Measurements from ENCODE around the gene BMX. TPM values are rescaled to one million over a fixed set of nuclear protein-coding genes. Genes with fewer than 3 reads are reported as not detected.
A peak's percentile ranks its signal among the peaks of the same experiment; 100 is the strongest.

BMX gene
- 0.05 and 0.41 TPM in 2 replicates for polyA plus RNA-seq (2014; cell fraction: cytosol; rRNA removed)
- 0.12 and 0.36 TPM in 2 replicates for polyA plus RNA-seq (2014; cell fraction: nucleus; rRNA removed)

DNA sequence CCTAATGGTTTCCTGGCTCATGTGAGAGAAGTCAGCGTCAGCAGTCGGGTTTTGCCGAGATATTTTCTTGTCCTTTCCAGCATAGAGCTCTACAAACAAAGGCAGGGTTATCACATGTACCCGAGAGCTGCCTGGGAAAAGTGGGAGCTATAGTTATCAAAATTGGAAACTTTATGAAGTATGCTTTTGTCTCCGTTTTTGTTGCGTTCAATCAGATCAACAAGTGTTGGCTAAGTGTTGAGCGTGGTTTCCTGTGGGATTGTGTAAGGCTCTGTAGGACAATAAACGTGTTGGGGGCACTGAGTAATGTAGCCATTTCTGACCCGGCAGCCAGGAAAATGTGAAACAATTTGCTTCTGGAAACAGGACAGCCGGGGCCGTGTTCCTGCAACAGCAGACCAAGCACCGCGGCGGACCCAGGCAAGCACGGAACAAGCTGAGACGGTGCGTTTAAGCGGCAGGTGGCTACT, at the start of gene BMX:
Gene BMX (plus strand): TSS at position 311 of the 470 bp plus-strand sequence. CDS start 7,547 bp downstream, outside the sequence.
- no peak for DNase-seq (ENCODE audit: low spot score)

DNA sequence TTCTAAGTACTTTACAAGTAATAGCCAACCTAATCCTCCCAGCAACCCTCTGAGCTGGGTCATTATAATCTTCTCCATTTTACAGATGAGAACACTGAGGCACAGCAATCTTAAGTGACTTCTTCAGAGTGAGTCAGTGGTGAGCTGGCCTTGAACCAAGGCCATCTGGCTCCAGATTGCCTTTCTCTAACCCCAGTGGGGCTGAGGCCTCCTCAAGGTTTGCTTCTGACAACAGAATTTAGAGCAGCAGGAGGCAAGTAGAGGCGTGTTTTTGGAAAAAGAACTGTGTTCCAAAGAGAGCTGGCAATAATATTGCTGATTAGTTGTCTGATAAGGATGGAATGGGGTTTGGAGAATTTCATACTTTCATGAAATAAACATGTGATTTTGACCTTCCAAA, 48.7 kb upstream of the BMX start:
- no peak for DNase-seq (ENCODE audit: low spot score)

DNA sequence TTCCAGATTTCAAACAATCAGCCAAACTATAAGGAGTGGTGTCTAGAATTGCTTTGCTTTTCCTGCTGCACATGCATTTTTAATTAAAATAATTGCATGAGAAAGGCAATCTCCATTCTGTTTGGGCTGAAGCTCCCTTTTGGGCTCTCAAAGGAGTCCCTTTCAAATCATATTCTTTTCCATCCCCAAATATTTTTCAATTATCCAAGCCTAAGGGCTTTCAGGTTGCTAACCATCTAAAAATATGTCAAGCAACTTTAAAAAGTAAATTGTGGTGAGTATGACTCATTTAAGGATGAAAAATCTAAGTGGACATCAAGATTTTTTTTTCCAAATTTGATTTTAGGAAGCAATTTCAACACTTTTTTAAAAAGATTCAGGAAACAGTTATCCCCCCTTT, 35.9 kb upstream of the BMX start:
- DNase-seq (ENCODE audit: low spot score): no peak

DNA sequence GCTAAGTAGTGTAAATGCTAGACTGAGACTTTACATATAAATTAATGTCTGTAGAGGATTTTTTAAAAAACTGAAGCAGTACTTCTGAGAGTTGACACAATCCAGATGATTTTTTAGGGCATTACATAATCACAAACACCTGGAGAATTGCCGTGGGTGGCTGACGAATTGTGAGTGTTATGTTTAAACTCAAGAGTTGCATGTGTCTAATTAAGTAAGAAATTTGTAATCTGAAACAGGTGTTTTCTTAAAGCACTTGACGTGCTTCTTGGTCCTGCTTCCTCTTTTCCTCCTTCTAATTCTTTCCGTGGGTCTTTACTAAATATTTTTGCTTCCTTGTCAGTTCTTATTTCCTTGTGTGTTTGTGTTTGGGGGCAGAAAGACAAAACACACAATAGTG, 35.3 kb upstream of the BMX start:
- DNase-seq (ENCODE audit: low spot score): peak; percentile 88

DNA sequence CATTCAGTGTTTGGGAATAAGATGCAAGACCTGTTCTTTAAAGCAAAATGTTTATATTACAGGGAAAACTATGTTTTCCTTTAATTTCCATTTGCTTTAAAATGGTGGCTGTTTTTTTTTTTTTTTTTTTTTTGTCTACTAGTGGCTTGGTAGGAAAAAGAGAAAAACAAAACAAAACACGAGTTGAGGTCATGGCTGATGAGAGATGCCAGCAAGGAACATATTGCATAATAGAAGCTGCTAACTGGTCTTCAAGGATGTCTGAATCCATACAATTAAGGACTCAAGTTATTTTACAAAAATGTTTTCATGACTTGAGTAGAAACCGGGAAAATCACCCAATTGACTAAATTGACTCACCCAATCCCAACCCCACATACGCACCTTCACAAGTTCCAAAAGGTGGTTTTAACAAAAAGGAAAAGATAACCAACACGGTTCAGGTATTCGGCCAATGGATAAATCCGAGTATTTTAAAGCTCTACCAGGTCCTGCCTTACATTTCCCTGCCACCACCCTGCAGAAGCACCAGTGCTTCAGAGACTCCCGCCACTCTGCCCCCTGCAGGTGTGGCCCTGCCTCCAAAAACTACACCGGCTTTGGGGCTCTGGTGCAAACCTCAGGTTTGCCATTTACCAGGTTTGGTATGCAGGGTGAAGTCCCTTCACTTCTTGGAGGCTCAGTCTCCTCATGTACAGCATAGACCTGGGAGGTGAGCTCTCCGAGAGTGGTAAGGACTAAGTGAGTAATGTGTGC, 34.5 kb upstream of the BMX start:
- DNase-seq (ENCODE audit: low spot score): no peak

DNA sequence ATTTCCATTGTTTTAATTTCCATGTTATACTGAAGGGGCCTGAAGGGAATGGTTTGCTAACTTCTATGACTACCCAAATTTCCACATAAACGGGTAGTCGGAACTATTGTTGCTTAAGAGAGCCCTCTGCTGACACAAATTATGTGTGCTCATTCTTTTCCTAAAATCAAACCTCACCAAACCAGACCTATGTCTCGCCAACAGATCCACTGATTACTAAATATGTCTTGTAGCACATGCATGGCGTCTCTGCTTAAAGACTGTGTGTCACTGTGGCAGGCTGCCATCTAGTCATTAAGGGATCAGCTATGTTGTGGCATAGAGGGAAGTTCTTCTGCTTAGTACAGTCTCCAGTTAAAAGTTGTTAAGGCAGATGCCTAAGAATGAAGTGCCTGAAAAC, 32.6 kb upstream of the BMX start:
- DNase-seq (ENCODE audit: low spot score): peak; percentile 69

DNA sequence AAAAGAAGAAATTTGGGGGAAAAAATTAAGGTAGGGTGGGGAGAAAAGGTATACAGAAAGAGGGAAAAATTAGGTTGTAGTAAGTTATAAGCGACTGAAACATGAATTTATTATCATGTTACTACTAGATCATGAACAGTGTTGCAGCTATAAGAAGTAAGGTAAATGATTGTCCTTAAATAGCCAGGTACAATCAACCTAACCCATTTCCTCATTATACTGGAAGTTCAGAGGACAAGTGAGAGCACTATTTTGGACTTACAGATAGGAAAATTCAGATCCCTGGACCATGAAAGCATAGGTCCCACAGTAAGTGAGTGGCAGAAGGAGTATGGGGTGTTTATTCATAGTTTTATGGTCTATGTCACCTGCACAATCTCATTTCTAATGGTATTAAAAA, 31.0 kb upstream of the BMX start:
- DNase-seq (ENCODE audit: low spot score): no peak

DNA sequence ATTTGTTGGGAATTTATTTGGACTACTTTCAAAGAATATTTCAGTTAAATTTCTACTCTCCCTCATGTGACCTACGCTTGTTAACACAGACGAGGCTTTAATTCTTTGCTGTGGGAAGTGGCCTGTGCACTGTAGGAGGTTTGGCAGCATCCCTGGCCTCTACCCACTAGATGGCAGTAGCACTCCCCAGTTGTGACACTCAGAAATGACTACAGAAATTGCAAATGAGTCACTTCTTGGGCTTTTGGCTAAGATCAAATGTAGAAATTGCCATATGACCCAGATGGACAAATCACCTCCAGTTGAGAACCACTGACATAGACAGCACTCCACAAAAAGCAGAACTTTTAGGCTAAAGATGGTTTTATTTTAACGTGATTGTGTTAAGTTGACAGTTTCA, 29.6 kb upstream of the BMX start:
- DNase-seq (ENCODE audit: low spot score): peak; percentile 51

DNA sequence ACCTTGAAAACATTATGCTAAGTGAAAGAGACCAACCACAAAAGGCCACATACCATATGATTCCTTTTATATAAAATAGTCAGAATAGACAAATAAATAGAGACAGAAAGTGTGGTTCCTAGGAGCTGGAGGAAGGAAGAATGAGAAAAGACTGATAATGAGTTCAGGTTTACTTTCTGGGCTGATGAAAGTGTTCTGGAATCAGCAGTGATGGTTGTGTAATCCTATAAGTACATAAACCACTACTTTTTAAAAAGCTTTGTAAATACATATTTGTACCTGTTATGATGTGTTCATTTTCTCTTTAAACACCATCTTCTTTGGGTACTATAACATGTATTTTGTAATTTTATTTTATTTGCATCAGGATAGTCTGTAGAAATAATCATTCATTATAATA, 28.1 kb upstream of the BMX start:
- DNase-seq (ENCODE audit: low spot score): no peak

DNA sequence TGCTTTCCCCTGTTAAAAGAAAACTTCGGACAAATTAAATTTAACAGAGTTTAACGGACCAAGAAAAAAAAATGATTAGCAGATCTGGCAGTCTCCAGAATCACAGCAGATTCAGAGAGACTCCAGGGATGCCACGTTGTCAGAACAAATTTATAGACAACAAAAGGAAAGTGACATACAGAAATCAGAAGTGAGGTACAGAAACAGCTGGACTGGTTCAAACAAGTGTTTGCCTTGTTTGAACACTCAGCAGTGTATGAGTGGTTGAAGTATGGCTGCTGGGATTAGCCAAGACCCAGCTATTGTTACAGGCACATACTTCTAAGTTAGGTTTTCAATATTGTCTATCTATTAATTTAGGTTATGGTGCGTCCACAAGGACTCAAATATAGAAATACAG, 26.6 kb upstream of the BMX start:
- no peak for DNase-seq (ENCODE audit: low spot score)

DNA sequence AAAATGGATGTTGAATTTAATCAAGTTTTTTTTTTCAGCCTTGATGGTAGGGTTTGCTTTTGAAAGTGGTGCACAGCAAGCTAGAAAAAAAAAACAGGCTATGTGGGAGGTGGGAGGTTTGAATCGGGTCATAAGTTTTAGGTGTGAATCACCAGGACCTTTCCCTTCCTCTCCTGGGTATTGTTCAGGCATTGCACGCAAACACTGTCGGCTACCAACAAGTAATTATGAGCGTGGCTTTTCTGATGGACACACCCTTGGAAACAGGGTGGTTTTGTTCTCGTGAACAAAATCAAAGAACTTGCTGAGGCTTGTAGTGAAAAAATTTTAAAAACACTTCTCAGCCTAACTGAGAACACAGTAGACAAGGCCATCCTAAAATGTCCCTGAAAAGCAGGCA, 25.6 kb upstream of the BMX start:
- DNase-seq (ENCODE audit: low spot score): no peak

DNA sequence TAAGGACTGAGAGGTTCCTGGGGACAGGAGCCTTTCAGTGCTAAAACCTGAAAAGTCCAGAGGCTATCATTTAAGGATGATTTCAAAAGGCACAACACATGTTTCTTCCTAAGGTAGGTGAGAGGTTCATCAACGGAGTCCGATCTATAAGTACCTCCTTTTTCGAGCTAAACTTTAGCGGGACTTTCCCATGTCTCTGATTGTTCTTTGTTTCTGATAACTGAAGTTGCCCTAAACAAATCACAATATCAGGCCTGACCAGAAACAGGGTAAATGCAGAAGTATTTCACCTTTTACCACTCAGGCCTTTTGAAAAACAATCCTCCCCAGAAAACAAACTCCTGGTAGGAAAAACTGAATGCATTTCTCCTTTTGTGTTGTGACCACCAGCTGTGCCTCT, 25.1 kb upstream of the BMX start:
- DNase-seq (ENCODE audit: low spot score): no peak

DNA sequence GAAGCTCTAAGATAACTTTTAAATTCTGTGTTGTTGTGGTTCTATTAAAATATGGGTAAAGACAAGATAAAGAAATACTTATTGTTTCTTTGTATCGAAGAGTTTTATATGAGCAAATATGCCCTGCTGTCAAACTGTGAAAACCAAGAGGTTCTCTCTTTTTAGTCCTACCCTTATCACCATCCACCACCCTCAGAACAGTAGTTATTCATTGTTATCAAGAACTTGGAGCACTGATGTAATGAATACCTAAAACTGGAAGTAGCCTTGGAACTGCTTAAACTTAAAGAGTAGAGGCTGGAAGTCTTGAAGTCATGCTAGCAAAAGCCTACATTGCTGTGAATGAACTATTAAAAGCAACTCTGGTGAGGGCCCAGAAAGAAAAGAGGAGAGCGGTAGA, 16.7 kb upstream of the BMX start:
- no peak for DNase-seq (ENCODE audit: low spot score)

DNA sequence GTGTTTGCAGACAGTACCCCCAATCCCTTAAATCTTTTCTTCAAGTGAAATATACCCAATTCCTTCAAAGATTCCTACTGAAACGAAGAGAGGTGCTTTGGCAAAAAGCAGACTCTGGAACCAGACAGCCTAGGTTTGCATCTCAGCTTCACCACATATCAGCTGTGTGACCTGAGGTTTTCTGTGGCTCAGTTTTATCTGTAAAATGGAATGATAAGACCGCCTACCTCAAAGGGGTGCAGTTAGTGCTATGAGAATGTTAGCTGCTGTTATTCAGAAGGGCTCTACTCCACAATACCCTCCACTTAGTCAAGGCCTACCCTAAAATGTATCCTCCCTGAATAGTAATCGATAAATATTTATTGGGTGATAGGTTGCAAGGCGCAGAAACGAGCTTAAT, 8.1 kb upstream of the BMX start:
- DNase-seq (ENCODE audit: low spot score): no peak

DNA sequence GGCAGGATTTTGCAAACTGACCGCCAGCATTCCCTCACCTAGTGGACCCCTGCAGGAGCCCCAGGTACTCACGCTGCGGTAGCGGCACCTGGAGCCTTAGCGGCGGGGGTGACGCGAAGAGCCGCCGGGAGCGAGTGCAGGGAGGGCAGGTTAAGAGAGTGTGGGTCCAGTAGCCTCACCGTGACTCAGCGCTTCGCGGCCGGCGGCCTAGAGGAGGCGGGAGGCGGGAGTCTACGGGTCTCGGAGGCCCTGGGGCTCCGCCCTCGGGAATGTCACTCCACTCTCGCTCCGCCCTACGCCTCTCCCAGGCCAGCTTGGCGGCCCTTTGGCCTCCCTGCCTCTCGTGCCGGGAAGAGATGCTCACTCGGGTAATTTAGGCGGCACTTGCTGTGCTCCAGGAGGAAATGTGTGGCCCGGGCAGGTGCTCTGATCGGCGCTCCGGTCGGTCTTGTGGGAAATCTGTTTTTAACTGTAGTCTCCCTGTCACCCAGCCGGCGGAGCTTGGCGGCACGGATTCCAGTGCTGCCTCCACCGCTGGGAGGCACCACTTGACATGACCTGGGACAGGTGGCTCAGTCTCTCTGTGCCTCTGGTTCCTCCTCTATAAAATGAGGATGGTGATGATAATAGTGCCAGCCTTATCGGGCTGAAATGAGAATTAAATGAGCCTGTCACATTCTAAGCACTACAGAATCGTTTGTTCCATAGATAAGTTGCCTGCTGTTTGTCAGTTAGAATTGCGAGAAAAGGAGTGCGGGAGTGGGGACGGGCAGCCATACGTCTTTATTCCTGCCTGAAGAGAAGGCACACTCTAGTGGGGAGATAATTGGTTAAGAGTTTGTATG, 7.3 kb upstream of the BMX start, which contains the start of gene PIR:
Gene PIR (minus strand): TSS at position 216 of the 845 bp plus-strand sequence. CDS start 2,076 bp downstream, outside the sequence.
- peak; percentile 85 for DNase-seq (ENCODE audit: low spot score)

DNA sequence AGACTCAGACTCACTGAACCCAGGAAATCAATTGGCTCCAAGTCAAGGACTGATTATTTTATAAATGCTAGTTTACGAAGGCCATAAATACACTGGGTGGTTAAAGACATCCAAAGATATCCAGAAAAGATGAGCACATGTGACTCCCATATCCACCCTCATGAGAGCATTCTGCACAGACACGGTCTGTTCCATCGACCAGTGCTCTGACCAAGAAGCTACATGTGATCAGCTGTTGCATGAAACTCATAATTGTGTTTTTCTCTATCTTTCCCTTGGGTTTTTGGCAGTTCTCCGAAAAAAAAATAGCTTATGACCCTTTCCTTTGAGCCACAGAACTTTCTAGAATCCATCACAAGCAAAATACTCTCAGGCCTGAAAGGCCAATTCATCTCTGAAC, 4.8 kb upstream of the BMX start:
- DNase-seq (ENCODE audit: low spot score): no peak

DNA sequence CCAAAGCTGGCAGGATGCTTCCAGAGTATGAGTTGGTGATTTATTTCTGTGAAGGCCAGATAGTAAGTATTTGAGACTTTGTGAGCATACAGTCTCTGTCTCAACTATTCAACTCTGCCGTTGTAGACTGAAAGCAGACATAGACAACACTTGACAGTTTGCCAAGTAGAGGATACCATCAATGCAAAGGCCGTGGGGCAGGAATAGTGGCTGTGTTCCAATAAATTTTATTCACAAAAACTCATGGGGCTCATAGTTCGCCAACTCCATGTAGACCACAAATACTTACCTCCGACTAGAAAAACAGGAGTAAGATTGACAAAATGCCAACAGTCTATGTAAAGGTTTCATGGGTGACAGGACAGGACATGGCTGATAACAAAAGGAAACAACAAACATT, 3.8 kb upstream of the BMX start:
- DNase-seq (ENCODE audit: low spot score): no peak

DNA sequence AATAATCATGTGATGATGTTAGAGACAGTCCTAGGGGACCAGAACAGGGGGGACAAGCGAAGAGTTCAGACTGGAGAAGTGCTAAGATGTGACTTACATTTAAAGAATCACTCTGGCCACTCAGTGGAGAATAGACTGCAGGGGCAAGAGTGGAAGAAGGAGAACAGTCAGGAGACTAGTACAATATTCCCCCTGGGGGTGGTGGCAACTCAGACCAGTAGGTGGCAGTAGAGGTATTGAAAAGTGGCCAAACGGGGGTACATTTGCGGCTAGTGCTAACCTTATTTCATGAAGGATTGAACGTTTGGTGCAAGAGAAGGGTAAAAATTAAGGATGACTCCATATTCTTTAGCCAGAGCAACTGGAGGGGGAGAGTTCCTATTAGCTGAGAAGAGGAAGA, 2.7 kb upstream of the BMX start:
- peak; percentile 52 for DNase-seq (ENCODE audit: low spot score)

DNA sequence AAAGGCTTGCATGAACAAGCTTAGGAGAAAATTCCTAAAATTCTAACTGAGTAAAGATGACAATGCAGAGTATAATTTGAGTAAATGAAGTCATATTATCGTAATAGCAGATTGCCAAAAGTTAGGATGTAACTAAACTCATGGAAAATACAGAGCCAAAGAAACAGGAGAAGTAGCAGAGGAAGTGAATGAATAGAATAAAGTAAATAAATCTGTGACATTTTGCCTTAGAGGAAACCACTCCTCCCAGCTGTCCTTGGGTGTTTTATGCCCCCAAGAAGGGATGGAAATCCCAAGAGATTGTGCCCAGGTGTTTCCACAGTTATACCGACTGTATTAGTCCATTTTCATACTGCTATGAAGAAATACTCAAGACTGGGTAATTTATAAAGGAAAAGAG, 1.9 kb upstream of the BMX start:
- DNase-seq (ENCODE audit: low spot score): no peak

DNA sequence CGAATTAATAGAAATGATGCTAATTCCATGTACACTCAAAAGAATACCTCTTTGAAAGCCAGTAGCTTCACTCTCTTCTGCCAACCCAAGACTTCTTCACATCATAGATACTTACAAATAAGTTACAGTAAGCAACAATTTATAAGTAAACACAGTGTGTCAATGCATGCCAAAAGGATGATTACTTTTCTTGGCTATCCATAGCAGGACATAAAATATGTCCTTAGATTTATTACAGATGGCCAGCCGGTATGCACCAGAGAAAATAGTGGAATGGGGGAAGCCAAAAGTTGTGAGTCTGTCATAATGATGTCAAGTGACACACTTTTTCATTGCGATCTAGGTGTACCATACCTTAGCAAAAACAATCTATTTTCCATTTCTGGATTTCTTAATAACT, 631 bp upstream of the BMX start:
- DNase-seq (ENCODE audit: low spot score): no peak

DNA sequence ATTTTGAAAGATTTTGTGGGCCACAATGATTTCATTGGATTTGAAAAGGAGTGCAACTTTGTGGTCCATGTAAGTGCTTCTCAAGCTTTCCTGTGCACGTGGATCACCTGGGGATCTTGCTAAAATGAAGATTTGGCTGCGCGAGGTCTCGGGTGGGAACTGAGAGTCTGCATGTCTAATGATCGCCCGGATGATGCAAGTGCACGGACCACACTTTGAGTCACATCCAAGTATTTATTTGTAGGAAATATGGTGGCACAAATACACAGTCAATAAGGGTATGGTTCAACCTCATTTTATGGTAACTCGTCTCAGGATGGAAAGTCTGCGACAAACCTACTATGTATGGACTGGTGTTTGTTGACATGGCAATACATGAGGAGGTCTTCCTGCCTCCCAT, 899 bp downstream of the BMX start:
- no peak for DNase-seq (ENCODE audit: low spot score)

DNA sequence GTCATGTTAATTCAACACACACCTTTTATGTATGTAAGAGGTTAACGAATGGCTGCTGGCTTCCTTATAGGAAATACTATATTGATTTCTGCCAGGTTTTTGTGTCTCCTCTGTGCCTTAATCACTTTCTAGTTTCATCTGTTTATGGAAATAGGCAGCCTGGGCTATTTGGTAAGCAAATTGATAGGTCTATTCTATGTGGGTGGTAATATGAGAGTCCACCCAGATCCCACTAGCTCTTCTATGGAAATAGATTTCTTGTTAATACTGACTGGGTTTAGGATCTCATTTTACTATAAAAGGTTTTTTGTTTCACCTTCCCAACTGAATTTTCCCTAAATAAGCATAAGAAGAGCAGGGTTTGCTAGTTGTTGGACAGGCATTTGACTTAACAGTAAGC, 4.1 kb downstream of the BMX start:
- DNase-seq (ENCODE audit: low spot score): no peak

DNA sequence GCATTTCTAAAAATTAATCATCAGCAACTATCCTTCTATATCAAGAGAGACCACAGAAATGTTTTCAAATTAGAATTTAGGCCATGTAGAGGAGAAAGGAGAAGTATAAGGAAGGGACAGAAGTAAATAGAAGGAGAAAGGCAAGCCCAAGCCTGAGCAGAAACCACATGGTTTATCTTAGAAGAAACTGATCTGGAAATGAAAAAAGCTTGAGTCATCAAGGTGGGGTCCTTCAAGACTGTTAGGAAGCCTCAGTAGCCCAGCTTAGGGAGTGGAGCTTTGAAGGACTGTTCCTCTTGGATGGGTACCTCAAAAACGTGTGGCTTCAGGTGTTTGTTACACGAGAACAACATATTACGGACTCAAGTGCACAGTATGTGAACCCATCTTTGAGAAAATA, 4.5 kb downstream of the BMX start:
- DNase-seq (ENCODE audit: low spot score): no peak
